NCI-H2081 treated with DMSO at 0.1 percent for 48 hours (cell line): Measurements from ENCODE around the gene PAPOLG.
"Not testable (repeated sequence)": the region's sequence is repeated elsewhere in the genome, so short reads cannot be mapped to it uniquely, and the experiment has no call there.

ENCODE experiments used
- DNase-seq: peaks from one replicate; lab custom pipeline; 2025; lab: John Stamatoyannopoulos, UW

PAPOLG gene

GRCh38 chr2:60775048-60775639 lies 19.1 kb downstream of the PAPOLG start:
- DNase-seq = no peak

GRCh38 chr2:60778352-60778751 lies 22.3 kb downstream of the PAPOLG start:
- DNase-seq = no peak

- DNase-seq = no peak
Observed at GRCh38 chr2:60779426-60779825, 23.4 kb downstream of the PAPOLG start.

GRCh38 chr2:60780721-60781120 lies 24.7 kb downstream of the PAPOLG start:
- no peak for DNase-seq

GRCh38 chr2:60793169-60793568 lies 37.1 kb downstream of the PAPOLG start:
- DNase-seq = no peak

GRCh38 chr2:60794271-60794863 lies 38.3 kb downstream of the PAPOLG start:
- DNase-seq = no peak

GRCh38 chr2:60796573-60797509 lies 40.8 kb downstream of the PAPOLG start:
- no peak for DNase-seq

GRCh38 chr2:60804473-60804872 lies 48.4 kb downstream of the PAPOLG start:
- no peak for DNase-seq

- no peak for DNase-seq
Observed at GRCh38 chr2:60806595-60806987, 50.5 kb downstream of the PAPOLG start.

- no peak for DNase-seq
Observed at GRCh38 chr2:60806988-60807681, 51.1 kb downstream of the PAPOLG start.

GRCh38 chr2:60808330-60808801 lies 52.3 kb downstream of the PAPOLG start:
- no peak for DNase-seq

GRCh38 chr2:60811491-60812375 lies 55.7 kb downstream of the PAPOLG start:
- DNase-seq = no peak

GRCh38 chr2:60817191-60817590 lies 61.1 kb downstream of the PAPOLG start:
- not testable (repeated sequence) for DNase-seq

- DNase-seq = no peak
Observed at GRCh38 chr2:60818272-60818671, 62.2 kb downstream of the PAPOLG start.

- no peak for DNase-seq
Observed at GRCh38 chr2:60819155-60819862, 63.2 kb downstream of the PAPOLG start.

GRCh38 chr2:60819936-60820335 lies 63.9 kb downstream of the PAPOLG start:
- DNase-seq = no peak

- no peak for DNase-seq
Observed at GRCh38 chr2:60820416-60821132, 64.5 kb downstream of the PAPOLG start.

GRCh38 chr2:60821133-60821469 lies 65.0 kb downstream of the PAPOLG start:
- no peak for DNase-seq

GRCh38 chr2:60821587-60822302 lies 65.7 kb downstream of the PAPOLG start:
- DNase-seq = no peak
